Neural cell (in vitro differentiated cells): ENCODE results near the gene TIPARP. TPM values are rescaled to one million over a fixed set of nuclear protein-coding genes. Genes with fewer than 3 reads are reported as not detected.

ENCODE experiments used
- H2AFZ ChIP-seq: fragments of 200-600, 300-800 bp; sonication (generic), shearing (Covaris generic); 2 replicates; pipeline ENCODE4 v1.6.0; 2014; ENCODE audit warnings: low read depth, mild to moderate bottlenecking, antibody characterized with exemption, low read length, moderate library complexity
- H3F3A ChIP-seq: fragments of 200-600 bp; shearing (Covaris generic); 2 replicates; pipeline ENCODE4 v1.6.1; 2016; ENCODE audit warnings: mild to moderate bottlenecking, moderate library complexity, mixed read lengths, antibody characterized with exemption, low read length; ENCODE audit not compliant: insufficient read depth, poor library complexity, severe bottlenecking
- H3K27ac ChIP-seq: fragments of 200-600, 300-800 bp; sonication (generic), shearing (Covaris generic); 2 replicates; pipeline ENCODE4 v1.5.1; 2014; ENCODE audit warnings: mild to moderate bottlenecking, low read length, moderate library complexity
- H3K27me3 ChIP-seq: fragments of 300-800, 200-600 bp; sonication (generic), shearing (Covaris generic); 2 replicates; pipeline ENCODE4 v1.6.0; 2014; ENCODE audit warnings: mild to moderate bottlenecking, low read depth, low read length, moderate library complexity; ENCODE audit not compliant: insufficient read depth
- H3K36me3 ChIP-seq: fragments of 300-800, 200-600 bp; sonication (generic), shearing (Covaris generic); 2 replicates; pipeline ENCODE4 v1.5.1; 2014; ENCODE audit warnings: mild to moderate bottlenecking, antibody characterized with exemption, low read length, moderate library complexity; ENCODE audit not compliant: insufficient read depth
- H3K4me2 ChIP-seq: fragments of 300-800, 200-600 bp; sonication (generic), shearing (Covaris generic); 2 replicates; pipeline ENCODE4 v1.6.0; 2014; ENCODE audit warnings: mild to moderate bottlenecking, low read length
- H3K4me3 ChIP-seq: fragments of 300-800, 200-600 bp; sonication (generic), shearing (Covaris generic); 2 replicates; pipeline ENCODE4 v1.5.1; 2014; ENCODE audit warnings: mild to moderate bottlenecking, low read length, moderate library complexity
- H3K79me2 ChIP-seq: fragments of 200-600 bp; shearing (Covaris generic); replicated peaks from 2 replicates; pipeline ENCODE4 v1.6.0; 2014; ENCODE audit warnings: mild to moderate bottlenecking, low read length, moderate library complexity; ENCODE audit not compliant: insufficient read depth
- H3K9ac ChIP-seq: fragments of 300-800, 200-600 bp; sonication (generic), shearing (Covaris generic); 2 replicates; pipeline ENCODE4 v1.6.1; 2016; ENCODE audit warnings: mild to moderate bottlenecking, low read length, mixed read lengths
- H3K9me2 ChIP-seq: fragments of 200-600 bp; shearing (Covaris generic); 2 replicates; pipeline ENCODE4 v1.6.1; 2016; ENCODE audit warnings: mild to moderate bottlenecking, low read length, mixed read lengths; ENCODE audit not compliant: insufficient read depth
- H3K9me3 ChIP-seq: fragments of 200-600, 300-800 bp; sonication (generic), shearing (Covaris generic); 2 replicates; pipeline ENCODE4 v1.6.1; 2016; ENCODE audit warnings: mild to moderate bottlenecking, mixed run types, low read length, moderate library complexity, mixed read lengths
- H4K20me1 ChIP-seq: fragments of 200-600 bp; shearing (Covaris generic); 2 replicates; pipeline ENCODE4 v1.6.1; 2016; ENCODE audit warnings: mild to moderate bottlenecking, mixed run types; ENCODE audit not compliant: insufficient read depth
- EP300 ChIP-seq: fragments of 450-650 bp; conservative IDR thresholded peaks from 2 replicates; pipeline ENCODE4 v1.6.1; 2014; ENCODE audit warnings: antibody characterized with exemption, mild to moderate bottlenecking, moderate library complexity; ENCODE audit not compliant: poor library complexity, severe bottlenecking
- EZH2 ChIP-seq: fragments of 200-600, 300-800 bp; shearing (Covaris generic), sonication (generic); IDR thresholded peaks from 2 replicates; pipeline ENCODE4 v1.6.1; 2014; ENCODE audit warnings: antibody characterized with exemption, low read length, borderline replicate concordance, mild to moderate bottlenecking; ENCODE audit not compliant: insufficient read depth, poor library complexity, severe bottlenecking
- MXI1 ChIP-seq: fragments of 450-650 bp; conservative IDR thresholded peaks from 2 replicates; pipeline ENCODE4 v1.6.1; 2014; ENCODE audit warnings: antibody characterized with exemption, mild to moderate bottlenecking; ENCODE audit not compliant: poor library complexity, severe bottlenecking
- POLR2AphosphoS5 ChIP-seq: IDR thresholded peaks from 2 replicates; pipeline ENCODE4 v1.6.1; 2012
- RAD21 ChIP-seq: fragments of 450-650 bp; conservative IDR thresholded peaks from 2 replicates; pipeline ENCODE4 v1.6.1; 2014; ENCODE audit warnings: antibody characterized with exemption, mild to moderate bottlenecking, moderate library complexity
- SMC3 ChIP-seq: fragments of 450-650 bp; conservative IDR thresholded peaks from 2 replicates; pipeline ENCODE4 v1.6.1; 2014; ENCODE audit warnings: antibody characterized with exemption, mild to moderate bottlenecking, moderate library complexity; ENCODE audit not compliant: poor library complexity
- TAF1 ChIP-seq: IDR thresholded peaks from 2 replicates; pipeline ENCODE4 v1.6.1; 2012; ENCODE audit warnings: low read depth
- polyA plus RNA-seq: library from polyadenylated mRNA; depleted of rRNA; stranded (reverse); fragments of >200 nt; gene quantifications from 2 replicates; pipeline ENCODE4 v1.2.3, GENCODE V29; 2014
- TF ChIP-seq, protein P1 (sequence below): fragments of 450-650 bp; IDR thresholded peaks from 2 replicates; pipeline ENCODE4 v1.5.1; 2014; ENCODE audit warnings: antibody characterized with exemption, mild to moderate bottlenecking, moderate library complexity; ENCODE audit not compliant: poor library complexity, severe bottlenecking
- TF ChIP-seq, protein P2 (sequence below): IDR thresholded peaks from 2 replicates; pipeline ENCODE4 v1.6.1; 2012; ENCODE audit warnings: borderline replicate concordance

The TIPARP gene
- polyA plus RNA-seq, 1 donor from 2014 or later, result 5.4 TPM

DNA sequence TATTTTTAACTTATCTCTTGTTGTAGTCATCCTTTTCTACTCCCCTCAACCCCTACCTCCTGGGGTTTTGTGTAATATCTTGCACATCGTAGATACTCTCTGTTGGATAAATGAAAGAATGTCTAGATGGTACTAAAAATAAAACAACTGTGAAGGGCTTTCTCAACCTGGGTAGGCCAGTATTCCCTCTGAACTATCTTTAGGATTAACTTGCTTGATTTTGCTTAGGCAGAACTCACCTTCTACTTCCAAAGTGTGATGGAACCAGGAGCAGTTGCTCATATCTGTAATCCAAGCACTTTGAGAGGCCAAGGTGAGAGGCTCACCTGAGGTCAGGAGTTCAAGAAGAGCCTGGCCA lies 32.8 kb upstream of the TIPARP start:
- Histone ChIP-seq H3K4me3 (no peak overlapping the region), H4K20me1 (no peaks in the 10 kb centered on the region), H3K36me3 (no peaks in the 10 kb centered on the region), H3F3A (no peaks in the 10 kb centered on the region), H3K27ac (no peak overlapping the region), H3K9me2 (no peaks in the 10 kb centered on the region), H3K79me2 (no peaks in the 10 kb centered on the region), H3K4me2 (no peak overlapping the region), H3K9me3 (no peaks in the 10 kb centered on the region), H2AFZ (no peak overlapping the region), H3K27me3 (no peaks in the 10 kb centered on the region), H3K9ac (no peak overlapping the region)
- TF ChIP-seq, protein P1, sequence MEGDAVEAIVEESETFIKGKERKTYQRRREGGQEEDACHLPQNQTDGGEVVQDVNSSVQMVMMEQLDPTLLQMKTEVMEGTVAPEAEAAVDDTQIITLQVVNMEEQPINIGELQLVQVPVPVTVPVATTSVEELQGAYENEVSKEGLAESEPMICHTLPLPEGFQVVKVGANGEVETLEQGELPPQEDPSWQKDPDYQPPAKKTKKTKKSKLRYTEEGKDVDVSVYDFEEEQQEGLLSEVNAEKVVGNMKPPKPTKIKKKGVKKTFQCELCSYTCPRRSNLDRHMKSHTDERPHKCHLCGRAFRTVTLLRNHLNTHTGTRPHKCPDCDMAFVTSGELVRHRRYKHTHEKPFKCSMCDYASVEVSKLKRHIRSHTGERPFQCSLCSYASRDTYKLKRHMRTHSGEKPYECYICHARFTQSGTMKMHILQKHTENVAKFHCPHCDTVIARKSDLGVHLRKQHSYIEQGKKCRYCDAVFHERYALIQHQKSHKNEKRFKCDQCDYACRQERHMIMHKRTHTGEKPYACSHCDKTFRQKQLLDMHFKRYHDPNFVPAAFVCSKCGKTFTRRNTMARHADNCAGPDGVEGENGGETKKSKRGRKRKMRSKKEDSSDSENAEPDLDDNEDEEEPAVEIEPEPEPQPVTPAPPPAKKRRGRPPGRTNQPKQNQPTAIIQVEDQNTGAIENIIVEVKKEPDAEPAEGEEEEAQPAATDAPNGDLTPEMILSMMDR, result no peak
- TF ChIP-seq EP300, result no peak
- TF ChIP-seq TAF1, result no peak
- no peak for TF ChIP-seq RAD21
- no peak for TF ChIP-seq SMC3
- TF ChIP-seq, protein P2, sequence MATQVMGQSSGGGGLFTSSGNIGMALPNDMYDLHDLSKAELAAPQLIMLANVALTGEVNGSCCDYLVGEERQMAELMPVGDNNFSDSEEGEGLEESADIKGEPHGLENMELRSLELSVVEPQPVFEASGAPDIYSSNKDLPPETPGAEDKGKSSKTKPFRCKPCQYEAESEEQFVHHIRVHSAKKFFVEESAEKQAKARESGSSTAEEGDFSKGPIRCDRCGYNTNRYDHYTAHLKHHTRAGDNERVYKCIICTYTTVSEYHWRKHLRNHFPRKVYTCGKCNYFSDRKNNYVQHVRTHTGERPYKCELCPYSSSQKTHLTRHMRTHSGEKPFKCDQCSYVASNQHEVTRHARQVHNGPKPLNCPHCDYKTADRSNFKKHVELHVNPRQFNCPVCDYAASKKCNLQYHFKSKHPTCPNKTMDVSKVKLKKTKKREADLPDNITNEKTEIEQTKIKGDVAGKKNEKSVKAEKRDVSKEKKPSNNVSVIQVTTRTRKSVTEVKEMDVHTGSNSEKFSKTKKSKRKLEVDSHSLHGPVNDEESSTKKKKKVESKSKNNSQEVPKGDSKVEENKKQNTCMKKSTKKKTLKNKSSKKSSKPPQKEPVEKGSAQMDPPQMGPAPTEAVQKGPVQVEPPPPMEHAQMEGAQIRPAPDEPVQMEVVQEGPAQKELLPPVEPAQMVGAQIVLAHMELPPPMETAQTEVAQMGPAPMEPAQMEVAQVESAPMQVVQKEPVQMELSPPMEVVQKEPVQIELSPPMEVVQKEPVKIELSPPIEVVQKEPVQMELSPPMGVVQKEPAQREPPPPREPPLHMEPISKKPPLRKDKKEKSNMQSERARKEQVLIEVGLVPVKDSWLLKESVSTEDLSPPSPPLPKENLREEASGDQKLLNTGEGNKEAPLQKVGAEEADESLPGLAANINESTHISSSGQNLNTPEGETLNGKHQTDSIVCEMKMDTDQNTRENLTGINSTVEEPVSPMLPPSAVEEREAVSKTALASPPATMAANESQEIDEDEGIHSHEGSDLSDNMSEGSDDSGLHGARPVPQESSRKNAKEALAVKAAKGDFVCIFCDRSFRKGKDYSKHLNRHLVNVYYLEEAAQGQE, result no peak
- no peak for TF ChIP-seq MXI1
- TF ChIP-seq EZH2, result no peak
- TF ChIP-seq POLR2AphosphoS5, result no peak

DNA sequence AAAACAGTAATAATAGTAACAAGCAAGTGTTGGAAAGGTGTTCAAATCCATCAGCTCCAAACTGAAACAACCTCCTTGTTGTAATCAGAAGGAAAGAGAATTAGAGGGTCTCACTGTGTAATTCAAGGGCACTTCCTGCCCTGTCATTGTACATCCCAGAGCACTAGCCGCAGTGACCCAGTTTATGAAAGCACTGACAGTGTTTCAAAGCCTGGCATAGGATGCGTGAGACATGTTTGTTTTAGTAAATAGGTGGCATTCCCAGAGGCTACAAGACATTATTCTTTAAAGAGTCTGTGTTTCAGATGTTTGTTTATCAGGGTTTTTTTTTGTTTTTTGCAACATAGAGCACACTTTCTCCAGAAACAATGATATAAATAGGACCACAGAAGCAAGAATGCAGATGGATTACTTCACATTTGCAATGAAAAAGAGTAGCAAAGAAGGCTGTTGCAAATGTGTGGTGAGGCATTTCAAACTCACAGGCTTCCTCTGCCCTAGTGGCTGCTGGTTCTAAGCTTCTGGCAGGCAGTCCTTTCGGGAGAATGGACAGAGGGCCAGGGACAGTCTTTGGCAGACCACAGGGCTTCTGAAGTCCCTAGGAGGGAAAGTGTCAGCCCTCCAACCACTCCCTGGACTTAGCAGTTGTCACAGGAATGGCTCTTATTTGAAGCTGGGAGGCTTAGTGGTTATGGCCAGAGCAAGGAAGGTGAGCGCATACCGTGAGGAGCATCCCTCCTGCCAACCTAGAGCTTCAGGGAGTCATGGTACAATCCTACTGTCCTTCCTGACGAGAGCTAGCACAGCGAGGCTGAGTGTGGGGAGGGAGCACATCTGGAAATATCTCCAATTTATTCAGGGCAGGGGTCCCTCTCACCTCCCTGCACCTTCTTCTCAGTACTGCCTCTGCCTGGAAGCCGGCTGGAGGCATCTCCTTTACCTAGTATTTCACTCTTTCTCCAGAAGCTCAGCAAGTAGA lies 31.4 kb upstream of the TIPARP start:
- Histone ChIP-seq H2AFZ (no peak overlapping the region), H3F3A (no peaks in the 10 kb centered on the region), H3K4me3 (no peak overlapping the region), H3K9me2 (no peaks in the 10 kb centered on the region), H3K79me2 (no peaks in the 10 kb centered on the region), H3K9me3 (no peaks in the 10 kb centered on the region), H3K27ac (no peak overlapping the region), H3K27me3 (no peaks in the 10 kb centered on the region), H3K4me2 (no peak overlapping the region), H3K9ac (no peak overlapping the region), H3K36me3 (no peaks in the 10 kb centered on the region), H4K20me1 (no peaks in the 10 kb centered on the region)
- TF ChIP-seq, protein P1, result no peak
- TF ChIP-seq RAD21 (no peak), SMC3 (no peak), POLR2AphosphoS5 (no peak), TAF1 (no peak), EP300 (no peak), MXI1 (no peak), EZH2 (no peak)
- TF ChIP-seq, protein P2, result no peak
